H1 (cell line): ENCODE data around the gene RGS6. TPM values are rescaled to one million over a fixed set of nuclear protein-coding genes. Genes with fewer than 3 reads are reported as not detected.

Experiments used
- CTCF ChIA-PET: fragments of 300-600 bp; sonication (Branson Sonifier 250); formaldehyde crosslinking; loops from one replicate; lab custom pipeline; 2021; ENCODE audit not compliant: partially characterized antibody; lab: Charles Lee
- POLR2A ChIA-PET: fragments of 300-600 bp; sonication (Branson Sonifier 250); formaldehyde crosslinking; loops from one replicate; lab custom pipeline; 2021; ENCODE audit warnings: inconsistent platforms; ENCODE audit not compliant: partially characterized antibody; lab: Charles Lee
- DNase-seq, 2 experiments: peaks; one replicate each; pipeline versions ENCODE4 v3.0.0 to v3.0.0-alpha.2; 2010 to 2022; ENCODE audit warnings: low spot score in 2 of 2, low read depth in 1 of 2, mixed read lengths in 1 of 2
- FAIRE-seq: peaks from 2 replicates; lab custom pipeline; 2011; peaks lifted over from hg19 to GRCh38; lab: Jason Lieb, UNC
- H2AFZ ChIP-seq: 2 replicates; pipeline ENCODE4 v1.8.1; 2012; ENCODE audit warnings: low read length, inconsistent platforms
- H2AK5ac ChIP-seq: 2 replicates; pipeline ENCODE4 v1.6.1; 2013; ENCODE audit warnings: low read depth, low read length
- H2BK120ac ChIP-seq: replicated peaks from 2 replicates; pipeline ENCODE3; 2013; ENCODE audit warnings: low read depth, low read length, inconsistent platforms
- H2BK12ac ChIP-seq: 2 replicates; pipeline ENCODE4 v1.6.1; 2013; ENCODE audit warnings: low read depth, low read length
- H2BK15ac ChIP-seq: 2 replicates; pipeline ENCODE4 v1.6.1; 2013; ENCODE audit warnings: low read length
- H2BK20ac ChIP-seq: 2 replicates; pipeline ENCODE4 v1.6.1; 2013; ENCODE audit warnings: low read length
- H2BK5ac ChIP-seq: 2 replicates; pipeline ENCODE4 v1.6.1; 2013; ENCODE audit warnings: low read depth, low read length
- H3K14ac ChIP-seq: 2 replicates; pipeline ENCODE4 v1.6.1; 2013; ENCODE audit warnings: inconsistent platforms; ENCODE audit not compliant: insufficient read length
- H3K18ac ChIP-seq: 2 replicates; pipeline ENCODE4 v1.6.1; 2013; ENCODE audit warnings: low read length; ENCODE audit errors: extremely low read depth
- H3K23ac ChIP-seq: 2 replicates; pipeline ENCODE4 v1.6.1; 2013; ENCODE audit warnings: inconsistent platforms; ENCODE audit not compliant: insufficient read length
- H3K23me2 ChIP-seq: 2 replicates; pipeline ENCODE4 v1.6.1; 2013; ENCODE audit warnings: low read depth, low read length
- H3K27ac ChIP-seq: 2 replicates; pipeline ENCODE4 v1.6.1; 2011; ENCODE audit warnings: low read depth, low read length, inconsistent platforms
- H3K27me3 ChIP-seq, 4 experiments: replicated peaks in 1 of 4; 1 replicate in 1 of 4; 2 replicates in 3 of 4; pipeline versions ENCODE4 v1.6.1 to v1.8.1; 2011 to 2013; ENCODE audit warnings: low read length in 3 of 4, mild to moderate bottlenecking in 3 of 4, inconsistent platforms in 2 of 4, mixed read lengths in 2 of 4, moderate library complexity in 1 of 4; ENCODE audit not compliant: control insufficient read depth in 3 of 4, insufficient read depth in 3 of 4; ENCODE audit errors: extremely low read depth in 1 of 4
- H3K36me3 ChIP-seq, 4 experiments: 2 replicates each; pipeline versions ENCODE4 v1.6.1 to v1.8.1; 2011 to 2013; ENCODE audit warnings: mild to moderate bottlenecking in 4 of 4, low read length in 3 of 4, moderate library complexity in 2 of 4, control low read depth in 1 of 4, inconsistent platforms in 1 of 4; ENCODE audit not compliant: insufficient read depth in 4 of 4, control insufficient read depth in 2 of 4
- H3K4ac ChIP-seq: replicated peaks from 2 replicates; pipeline ENCODE3; 2013; ENCODE audit warnings: low read length, low read depth, mixed read lengths, inconsistent platforms; ENCODE audit not compliant: insufficient read length
- H3K4me1 ChIP-seq, 4 experiments: replicated peaks in 1 of 4; 1 replicate in 1 of 4; 2 replicates in 3 of 4; pipeline versions ENCODE4 v1.6.1 to v1.8.1; 2011 to 2013; ENCODE audit warnings: low read length in 3 of 4, inconsistent platforms in 2 of 4, mixed read lengths in 1 of 4; ENCODE audit not compliant: insufficient read depth in 4 of 4, control insufficient read depth in 3 of 4
- H3K4me2 ChIP-seq, 2 experiments: 2 replicates each; pipeline versions ENCODE4 v1.6.1 to v1.8.1; 2011 to 2013; ENCODE audit warnings: low read depth in 2 of 2, low read length in 2 of 2, control low read depth in 1 of 2, inconsistent platforms in 1 of 2, mild to moderate bottlenecking in 1 of 2; ENCODE audit not compliant: insufficient read depth in 1 of 2
- H3K4me3 ChIP-seq, 4 experiments: fragments of 200-600, 300-600 bp in 1 of 4; sonication (generic), shearing (Covaris generic), sonication (Bioruptor Twin) in 1 of 4; 2 replicates each; pipeline versions ENCODE4 v1.5.1 to v1.8.1; 2011 to 2016; ENCODE audit warnings: low read length in 4 of 4, low read depth in 3 of 4, control low read depth in 2 of 4, inconsistent platforms in 2 of 4, mild to moderate bottlenecking in 2 of 4, mixed read lengths in 1 of 4, moderate library complexity in 1 of 4; ENCODE audit not compliant: insufficient read depth in 2 of 4; ENCODE audit errors: extremely low read depth in 1 of 4
- H3K56ac ChIP-seq: replicated peaks from 2 replicates; pipeline ENCODE3; 2013; ENCODE audit warnings: low read depth, mild to moderate bottlenecking, mixed read lengths, low read length, inconsistent platforms; ENCODE audit not compliant: insufficient read length
- H3K79me1 ChIP-seq: 2 replicates; pipeline ENCODE4 v1.6.1; 2013; ENCODE audit warnings: low read depth, low read length, control low read depth
- H3K79me2 ChIP-seq, 2 experiments: 2 replicates each; pipeline versions ENCODE4 v1.6.1 to v1.8.1; 2012 to 2013; ENCODE audit warnings: low read length in 2 of 2, mild to moderate bottlenecking in 2 of 2, inconsistent platforms in 1 of 2; ENCODE audit not compliant: insufficient read depth in 2 of 2, control insufficient read depth in 1 of 2
- H3K9ac ChIP-seq, 4 experiments: replicated peaks in 1 of 4; 1 replicate in 1 of 4; 2 replicates in 3 of 4; pipeline versions ENCODE4 v1.6.1 to v1.8.1; 2011 to 2013; ENCODE audit warnings: low read depth in 3 of 4, low read length in 3 of 4, control low read depth in 2 of 4, mild to moderate bottlenecking in 2 of 4, moderate library complexity in 2 of 4, inconsistent platforms in 1 of 4; ENCODE audit errors: extremely low read depth in 1 of 4
- H3K9me3 ChIP-seq, 2 experiments: 2 replicates each; pipeline versions ENCODE4 v1.6.1 to v1.8.1; 2012 to 2013; ENCODE audit warnings: mild to moderate bottlenecking in 2 of 2, moderate library complexity in 2 of 2, control low read depth in 1 of 2, inconsistent platforms in 1 of 2, low read depth in 1 of 2, low read length in 1 of 2, mixed read lengths in 1 of 2; ENCODE audit not compliant: insufficient read depth in 2 of 2
- H4K20me1 ChIP-seq, 2 experiments: replicated peaks in 1 of 2; 2 replicates each; pipeline versions ENCODE3 to v1.8.1; 2011 to 2013; ENCODE audit warnings: inconsistent platforms in 2 of 2, low read length in 2 of 2, mild to moderate bottlenecking in 1 of 2; ENCODE audit not compliant: insufficient read depth in 2 of 2, control insufficient read depth in 1 of 2
- H4K5ac ChIP-seq: 2 replicates; pipeline ENCODE4 v1.6.1; 2013; ENCODE audit warnings: low read length, low read depth, mixed read lengths, inconsistent platforms; ENCODE audit not compliant: insufficient read length
- H4K8ac ChIP-seq: 2 replicates; pipeline ENCODE4 v1.8.0; 2013; ENCODE audit warnings: mild to moderate bottlenecking, moderate library complexity, low read length, inconsistent platforms; ENCODE audit not compliant: insufficient read depth; ENCODE audit errors: extremely low read depth
- H4K91ac ChIP-seq: replicated peaks from 2 replicates; pipeline ENCODE3; 2013; ENCODE audit warnings: low read length, mixed read lengths, inconsistent platforms; ENCODE audit not compliant: insufficient read length
- BACH1 ChIP-seq: IDR thresholded peaks from 2 replicates; pipeline ENCODE4 v1.6.1; 2012; ENCODE audit warnings: low read length, improper control_type of control experiment
- BRCA1 ChIP-seq: IDR thresholded peaks from 2 replicates; pipeline ENCODE4 v1.6.1; 2012; ENCODE audit warnings: low read depth, low read length, improper control_type of control experiment
- CHD1 ChIP-seq: IDR thresholded peaks from 2 replicates; pipeline ENCODE4 v1.6.1; 2012; ENCODE audit warnings: low read depth, low read length, improper control_type of control experiment
- EGR1 ChIP-seq: IDR thresholded peaks from 2 replicates; pipeline ENCODE4 v1.6.1; 2011; ENCODE audit warnings: low read depth, low read length, borderline replicate concordance
- FOSL1 ChIP-seq: IDR thresholded peaks from 2 replicates; pipeline ENCODE4 v1.6.1; 2011; ENCODE audit warnings: mild to moderate bottlenecking, low read depth, low read length, moderate library complexity; ENCODE audit not compliant: insufficient read depth
- HDAC6 ChIP-seq: IDR thresholded peaks from one replicate; pipeline ENCODE4 v1.7.1; 2012; ENCODE audit warnings: low read depth, mild to moderate bottlenecking, inconsistent platforms, low read length, moderate library complexity
- JUN ChIP-seq: IDR thresholded peaks from 2 replicates; pipeline ENCODE4 v1.6.1; 2011; ENCODE audit warnings: low read depth, mild to moderate bottlenecking, improper control_type of control experiment, low read length
- JUND ChIP-seq: IDR thresholded peaks from 2 replicates; pipeline ENCODE4 v1.6.1; 2011; ENCODE audit warnings: mild to moderate bottlenecking, improper control_type of control experiment, low read length
- NANOG ChIP-seq: IDR thresholded peaks from 2 replicates; pipeline ENCODE4 v1.6.1; 2011; ENCODE audit warnings: low read length, low read depth, mild to moderate bottlenecking, inconsistent platforms; ENCODE audit not compliant: insufficient read depth, poor library complexity, severe bottlenecking
- POU5F1 ChIP-seq: IDR thresholded peaks from 2 replicates; pipeline ENCODE4 v1.6.1; 2011; ENCODE audit warnings: low read depth, mild to moderate bottlenecking, low read length, moderate library complexity
- SIN3A ChIP-seq, 2 experiments: IDR thresholded peaks in 1 of 2; conservative IDR thresholded peaks in 1 of 2; 2 replicates each; pipeline ENCODE4 v1.6.1; 2011 to 2012; ENCODE audit warnings: low read length in 2 of 2, improper control_type of control experiment in 1 of 2, low read depth in 1 of 2, mild to moderate bottlenecking in 1 of 2
- TAF1 ChIP-seq: IDR thresholded peaks from 2 replicates; pipeline ENCODE4 v1.6.1; 2011; ENCODE audit warnings: mild to moderate bottlenecking, low read depth, low read length
- TCF12 ChIP-seq: IDR thresholded peaks from 2 replicates; pipeline ENCODE4 v1.6.1; 2011; ENCODE audit warnings: low read depth, mild to moderate bottlenecking, low read length
- polyA plus RNA-seq, 7 experiments: library from polyadenylated mRNA; depleted of rRNA in 3 of 7; stranded (reverse) in 5 of 7; unstranded in 2 of 7; fragments of >200 nt in 5 of 7; fragments of 200-250 nt in 2 of 7; gene quantifications; 1 replicate in 5 of 7; 2 replicates in 1 of 7; 4 replicates in 1 of 7; pipeline versions ENCODE4 v1.2.1 to v1.2.3, GENCODE V29; 2011 to 2013; ENCODE audit warnings: missing spikeins in 2 of 7, mixed read lengths in 2 of 7
- total RNA-seq: library from RNA; stranded (reverse); fragmentation: NEBNext Ultra II Directional; extraction: Animal tissue kit (Norgen Biotek cat#: 25700); gene quantifications from 2 replicates; pipeline ENCODE4 v1.2.1, GENCODE V29; 2021
- TF ChIP-seq, protein P1 (sequence below): IDR thresholded peaks from 2 replicates; pipeline ENCODE4 v1.6.1; 2011; ENCODE audit warnings: low read depth, mild to moderate bottlenecking, low read length; ENCODE audit not compliant: insufficient read depth
- TF ChIP-seq, protein P2 (sequence below): IDR thresholded peaks from 2 replicates; pipeline ENCODE4 v1.6.1; 2012; ENCODE audit warnings: inconsistent platforms

The RGS6 gene
- total and polyA plus RNA-seq, 2 of the 8 experiments (the other 6 are each of a cell fraction or from before 2014, with no cell fraction given), result 0.26 to 1.1 TPM

DNA sequence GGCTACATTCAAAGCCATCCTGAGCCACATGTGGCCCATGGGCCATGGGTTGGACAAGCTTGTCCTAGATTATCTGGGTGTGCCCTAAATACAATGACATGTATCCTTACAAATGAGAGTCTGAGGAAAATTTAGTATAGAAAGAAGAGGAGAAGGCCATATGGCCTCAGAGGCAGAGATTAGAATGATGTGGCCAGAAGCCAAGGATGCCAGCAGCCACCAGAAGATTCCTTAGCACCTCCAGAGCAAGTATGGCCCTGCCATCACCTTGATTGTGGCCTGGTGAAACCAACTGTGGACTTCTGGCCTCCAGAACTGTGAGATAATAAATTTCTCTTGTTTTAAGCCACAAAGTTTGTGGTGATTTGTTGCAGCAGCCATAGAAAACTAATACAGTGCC, 436.9 kb downstream of the RGS6 start:
- Histone ChIP-seq H3K56ac (no peak overlapping the region), H2BK20ac (no peak overlapping the region), H3K27ac (no peak overlapping the region), H3K79me1 (no peaks in the 10 kb centered on the region), H3K79me2 (no peaks in the 10 kb centered on the region), H3K4me2 (no peak overlapping the region), H3K14ac (no peak overlapping the region), H3K9me3 (no peaks in the 10 kb centered on the region), H2BK12ac (no peak overlapping the region), H3K27me3 (peaks cover 0 to 1% (median 0%) of the 10 kb centered on the region in 4 experiments; a peak in 1 of 7 replicates), H3K9ac (no peak overlapping the region), H4K5ac (no peak overlapping the region), H2BK120ac (no peak overlapping the region), H3K23me2 (no peaks in the 10 kb centered on the region), H4K8ac (no peak overlapping the region), H3K36me3 (no peaks in the 10 kb centered on the region), H4K91ac (no peak overlapping the region), H3K18ac (no peak overlapping the region), H4K20me1 (no peaks in the 10 kb centered on the region), H2BK5ac (no peak overlapping the region), H3K4ac (no peak overlapping the region), H2AK5ac (no peak overlapping the region), H3K4me3 (no peak overlapping the region), H2AFZ (no peak overlapping the region), H2BK15ac (no peak overlapping the region), H3K4me1 (no peaks in the 10 kb centered on the region), H3K23ac (no peak overlapping the region)
- ChIA-PET POLR2A (no interaction called here), CTCF (no interaction called here)
- FAIRE-seq, result no peak
- DNase-seq, result no peak
- TF ChIP-seq CHD1, result no peak
- TF ChIP-seq JUND, result no peak
- TF ChIP-seq EGR1, result no peak
- no peak for TF ChIP-seq BRCA1
- no peak for TF ChIP-seq SIN3A (conservative IDR thresholded peaks at IDR 0.05 in 1 of 2, IDR thresholded peaks at IDR 0.05 in 1 of 2; ENCODE audit: low read depth in 1 of 2, low read length in 2 of 2)
- TF ChIP-seq, protein P1, sequence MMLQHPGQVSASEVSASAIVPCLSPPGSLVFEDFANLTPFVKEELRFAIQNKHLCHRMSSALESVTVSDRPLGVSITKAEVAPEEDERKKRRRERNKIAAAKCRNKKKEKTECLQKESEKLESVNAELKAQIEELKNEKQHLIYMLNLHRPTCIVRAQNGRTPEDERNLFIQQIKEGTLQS, result no peak
- TF ChIP-seq POU5F1, result no peak
- TF ChIP-seq, protein P2, sequence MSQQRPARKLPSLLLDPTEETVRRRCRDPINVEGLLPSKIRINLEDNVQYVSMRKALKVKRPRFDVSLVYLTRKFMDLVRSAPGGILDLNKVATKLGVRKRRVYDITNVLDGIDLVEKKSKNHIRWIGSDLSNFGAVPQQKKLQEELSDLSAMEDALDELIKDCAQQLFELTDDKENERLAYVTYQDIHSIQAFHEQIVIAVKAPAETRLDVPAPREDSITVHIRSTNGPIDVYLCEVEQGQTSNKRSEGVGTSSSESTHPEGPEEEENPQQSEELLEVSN, result no peak
- TF ChIP-seq NANOG, result no peak
- no peak for TF ChIP-seq FOSL1
- no peak for TF ChIP-seq HDAC6
- TF ChIP-seq TAF1, result no peak
- no peak for TF ChIP-seq JUN
- TF ChIP-seq TCF12, result no peak
- TF ChIP-seq BACH1, result no peak
